AG09309 (cell line): ENCODE data around the gene NPR1.
"Not testable (repeated sequence)": the region's sequence is repeated elsewhere in the genome, so short reads cannot be mapped to it uniquely, and the experiment has no call there.

Source experiments
- DNase-seq: peaks from one replicate; pipeline ENCODE4 v3.0.0-alpha.2; 2010; ENCODE audit warnings: low read depth
- H3K4me3 ChIP-seq: 2 replicates; pipeline ENCODE4 v1.5.1; 2011; ENCODE audit warnings: mild to moderate bottlenecking, low read depth, low read length, moderate library complexity; ENCODE audit not compliant: control insufficient read depth
- CTCF ChIP-seq: IDR thresholded peaks from 2 replicates; pipeline ENCODE4 v1.5.1; 2011; ENCODE audit warnings: mild to moderate bottlenecking, low read depth, low read length, inconsistent platforms; ENCODE audit not compliant: insufficient read depth, control insufficient read depth; ENCODE audit errors: missing control alignments

NPR1 gene

GRCh38 chr1:153698020-153698922, 19.8 kb downstream of the NPR1 start:
- no peak for TF ChIP-seq CTCF
- H3K4me3 ChIP-seq, result no peak overlapping the region
- no peak for DNase-seq

- H3K4me3 ChIP-seq, result no peak overlapping the region
- no peak for TF ChIP-seq CTCF
- peak; percentile 10 for DNase-seq
These were observed 20.6 kb downstream of the NPR1 start for GRCh38 chr1:153698923-153699714.

GRCh38 chr1:153699768-153700167, 21.3 kb downstream of the NPR1 start:
- TF ChIP-seq CTCF, result no peak
- DNase-seq, result no peak
- H3K4me3 ChIP-seq, result no peak overlapping the region

- no peak for TF ChIP-seq CTCF
- DNase-seq, result no peak
These were observed 27.0 kb downstream of the NPR1 start for GRCh38 chr1:153705484-153705883.

GRCh38 chr1:153711026-153711425, 32.5 kb downstream of the NPR1 start:
- TF ChIP-seq CTCF, result no peak
- no peak overlapping the region for H3K4me3 ChIP-seq
- DNase-seq, result no peak

More at GRCh38 chr1:153705484-153705883, 27.0 kb downstream of the NPR1 start:
- no peak overlapping the region for H3K4me3 ChIP-seq

- not testable (repeated sequence) for DNase-seq, H3K4me3 ChIP-seq
These were observed 37.7 kb downstream of the NPR1 start for GRCh38 chr1:153716211-153716610.

- H3K4me3 ChIP-seq, result no peak overlapping the region
- DNase-seq, result no peak
- TF ChIP-seq CTCF, result no peak
These were observed 38.8 kb downstream of the NPR1 start for GRCh38 chr1:153717330-153717729.
